Astrocyte (in vitro differentiated cells and primary cell): Measurements from ENCODE around the gene AQP3.
"Not testable (repeated sequence)": the region's sequence is repeated elsewhere in the genome, so short reads cannot be mapped to it uniquely, and the experiment has no call there.

ENCODE experiments used
- EZH2 ChIP-seq: IDR thresholded peaks from 2 replicates; pipeline ENCODE4 v1.6.1; 2012; ENCODE audit warnings: mild to moderate bottlenecking, low read length, inconsistent platforms; ENCODE audit not compliant: insufficient read depth
- TF ChIP-seq, protein P1 (sequence below): IDR thresholded peaks from 2 replicates; pipeline ENCODE4 v1.5.1; 2011; ENCODE audit warnings: low read depth, mild to moderate bottlenecking, inconsistent platforms, low read length, moderate library complexity; ENCODE audit not compliant: insufficient read depth

DNA sequence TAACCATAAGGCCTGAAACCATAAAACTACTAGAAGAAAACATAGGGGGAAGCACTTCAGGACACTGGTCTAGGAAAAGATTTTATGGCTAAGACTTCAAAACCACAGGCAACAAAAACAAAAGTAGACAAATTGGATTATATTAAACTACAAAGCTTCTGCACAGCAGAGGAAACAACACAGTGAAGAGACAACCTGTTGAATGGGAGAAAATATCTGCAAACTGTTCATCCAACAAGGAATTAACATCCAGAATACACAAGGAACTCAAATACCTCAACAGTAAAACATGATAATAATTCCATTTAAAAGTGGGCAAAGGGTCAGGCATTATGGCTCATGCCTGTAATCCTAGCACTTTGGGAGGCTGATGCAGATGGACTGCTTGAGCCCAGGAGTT, 37.9 kb upstream of the AQP3 start:
- TF ChIP-seq, protein P1, sequence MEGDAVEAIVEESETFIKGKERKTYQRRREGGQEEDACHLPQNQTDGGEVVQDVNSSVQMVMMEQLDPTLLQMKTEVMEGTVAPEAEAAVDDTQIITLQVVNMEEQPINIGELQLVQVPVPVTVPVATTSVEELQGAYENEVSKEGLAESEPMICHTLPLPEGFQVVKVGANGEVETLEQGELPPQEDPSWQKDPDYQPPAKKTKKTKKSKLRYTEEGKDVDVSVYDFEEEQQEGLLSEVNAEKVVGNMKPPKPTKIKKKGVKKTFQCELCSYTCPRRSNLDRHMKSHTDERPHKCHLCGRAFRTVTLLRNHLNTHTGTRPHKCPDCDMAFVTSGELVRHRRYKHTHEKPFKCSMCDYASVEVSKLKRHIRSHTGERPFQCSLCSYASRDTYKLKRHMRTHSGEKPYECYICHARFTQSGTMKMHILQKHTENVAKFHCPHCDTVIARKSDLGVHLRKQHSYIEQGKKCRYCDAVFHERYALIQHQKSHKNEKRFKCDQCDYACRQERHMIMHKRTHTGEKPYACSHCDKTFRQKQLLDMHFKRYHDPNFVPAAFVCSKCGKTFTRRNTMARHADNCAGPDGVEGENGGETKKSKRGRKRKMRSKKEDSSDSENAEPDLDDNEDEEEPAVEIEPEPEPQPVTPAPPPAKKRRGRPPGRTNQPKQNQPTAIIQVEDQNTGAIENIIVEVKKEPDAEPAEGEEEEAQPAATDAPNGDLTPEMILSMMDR, result not testable (repeated sequence)
- not testable (repeated sequence) for TF ChIP-seq EZH2
